Fibroblast of skin of abdomen (primary cell): Measurements from ENCODE around the gene TNFRSF11A.

Experiments used
- DNase-seq: peaks from one replicate; pipeline ENCODE4 v3.0.0-alpha.2; 2013

TNFRSF11A gene

DNA sequence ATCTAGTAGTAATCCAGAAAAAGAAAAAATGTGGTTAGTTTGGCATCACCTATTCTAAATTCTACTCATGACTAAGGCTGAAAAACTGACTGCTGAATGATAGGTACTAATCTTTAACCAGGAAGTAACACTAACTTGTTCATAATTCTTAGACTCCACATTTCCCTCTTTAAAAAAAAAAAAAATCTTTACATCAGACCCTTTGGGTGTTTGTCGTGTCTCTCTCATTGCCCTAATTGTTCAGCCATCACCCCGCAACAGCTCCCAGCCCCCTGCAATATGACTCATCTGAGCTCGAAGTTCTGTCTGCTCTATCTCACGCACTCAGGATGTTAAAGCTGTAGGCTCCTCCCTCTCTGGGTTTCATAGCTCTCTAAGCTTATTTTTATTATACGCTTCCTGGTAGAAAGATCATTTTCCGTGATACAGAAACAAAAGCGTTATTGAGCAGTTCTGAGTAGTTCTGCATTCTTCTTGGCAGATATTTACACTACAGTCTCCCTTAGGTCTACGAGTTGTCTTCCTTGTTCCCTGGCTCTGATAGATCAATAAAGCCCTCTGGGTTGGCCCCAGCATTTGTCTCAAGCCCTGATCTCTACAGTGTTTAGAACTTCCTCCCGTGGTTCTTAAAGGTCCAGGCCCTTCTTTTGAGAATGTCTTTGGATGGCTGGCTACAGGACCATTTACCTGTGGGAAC, 95.6 kb downstream of the TNFRSF11A start:
- peak; percentile 33 for DNase-seq

DNA sequence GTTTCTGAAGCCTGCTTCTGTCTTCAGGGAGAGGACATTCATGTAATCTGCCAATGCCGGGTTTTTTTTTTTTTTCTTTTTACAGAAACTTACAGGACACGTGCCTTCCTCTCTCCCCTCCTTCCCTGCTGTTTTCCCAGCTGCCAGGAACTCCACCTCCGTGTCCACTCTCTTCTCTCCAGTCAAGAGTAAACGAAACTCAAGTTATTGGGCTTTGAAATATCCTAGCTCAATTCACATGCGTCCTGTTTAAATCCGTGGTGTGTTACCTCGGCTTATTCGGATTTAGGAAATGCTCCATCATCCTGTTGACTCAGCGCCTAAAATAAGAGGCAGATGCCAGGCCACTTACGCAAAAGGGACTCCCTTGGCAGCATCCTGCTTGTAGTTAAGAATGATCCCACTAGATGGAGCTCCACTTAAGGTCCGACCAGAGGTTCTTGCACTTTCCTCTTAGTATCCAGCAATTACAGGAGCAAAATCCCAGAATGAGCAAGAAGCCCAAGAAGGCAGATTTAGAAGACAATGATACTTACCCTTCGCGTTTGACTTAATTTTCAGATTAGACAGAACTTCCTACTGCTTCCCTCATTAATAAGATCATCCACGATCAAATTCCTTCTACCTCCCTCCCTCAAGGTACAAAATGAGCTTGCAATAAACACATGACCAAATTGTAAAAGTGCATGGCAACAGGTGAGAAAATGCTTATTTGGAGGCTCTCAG, 100.5 kb downstream of the TNFRSF11A start:
- peak; percentile 94 for DNase-seq

DNA sequence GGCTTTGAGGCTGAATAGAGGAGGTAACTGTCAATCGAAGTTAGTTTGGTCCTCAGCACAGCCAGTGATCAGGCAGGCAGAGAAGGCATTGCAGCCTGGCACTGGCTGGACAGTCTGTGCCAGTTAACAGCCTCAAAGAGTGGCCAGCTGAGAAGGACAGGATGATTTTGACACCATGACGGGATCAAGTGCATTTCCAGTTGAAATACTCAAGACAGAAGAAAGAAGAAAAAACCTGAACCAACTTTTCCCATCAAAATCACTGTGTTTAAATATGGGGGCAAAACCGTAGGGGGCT, 101.0 kb downstream of the TNFRSF11A start:
- DNase-seq: no peak

DNA sequence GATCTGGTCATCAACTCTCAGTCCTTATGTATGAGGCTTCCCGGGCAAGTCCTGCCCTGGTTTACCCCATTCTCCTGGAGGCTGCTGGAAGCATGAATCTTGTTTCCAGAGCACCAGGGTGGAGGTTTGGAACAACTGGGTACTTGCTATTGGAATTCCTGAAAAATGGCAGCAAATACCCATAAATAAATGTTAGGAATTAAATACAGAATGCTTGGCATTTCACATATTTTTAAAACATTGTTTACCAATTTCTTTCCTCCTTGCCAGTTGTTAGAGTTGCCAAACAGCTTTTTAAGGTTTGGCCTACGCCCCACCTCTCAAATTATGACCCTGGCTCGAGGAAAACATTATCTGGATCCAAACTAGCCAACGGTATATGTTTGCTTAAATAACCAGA, 107.1 kb downstream of the TNFRSF11A start:
- DNase-seq: no peak

DNA sequence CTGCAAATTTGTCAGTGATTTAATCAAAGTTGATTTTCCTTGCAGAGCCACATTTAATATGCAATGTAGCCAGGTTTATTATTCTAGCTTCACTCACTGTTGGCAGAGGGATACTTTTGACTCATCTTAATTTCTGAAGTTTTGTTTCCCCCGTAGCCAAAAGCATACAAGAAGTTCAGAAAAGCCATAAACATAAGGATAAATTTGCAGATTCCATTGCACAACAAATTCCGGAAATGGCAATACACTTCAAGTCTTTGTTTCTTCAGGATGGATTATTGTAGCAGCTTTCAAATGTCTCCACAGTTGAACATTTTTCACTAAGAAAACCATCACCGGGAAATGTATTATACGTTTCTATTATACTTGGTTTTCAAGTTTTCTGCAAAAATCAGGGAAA, 109.7 kb downstream of the TNFRSF11A start:
- DNase-seq: no peak

DNA sequence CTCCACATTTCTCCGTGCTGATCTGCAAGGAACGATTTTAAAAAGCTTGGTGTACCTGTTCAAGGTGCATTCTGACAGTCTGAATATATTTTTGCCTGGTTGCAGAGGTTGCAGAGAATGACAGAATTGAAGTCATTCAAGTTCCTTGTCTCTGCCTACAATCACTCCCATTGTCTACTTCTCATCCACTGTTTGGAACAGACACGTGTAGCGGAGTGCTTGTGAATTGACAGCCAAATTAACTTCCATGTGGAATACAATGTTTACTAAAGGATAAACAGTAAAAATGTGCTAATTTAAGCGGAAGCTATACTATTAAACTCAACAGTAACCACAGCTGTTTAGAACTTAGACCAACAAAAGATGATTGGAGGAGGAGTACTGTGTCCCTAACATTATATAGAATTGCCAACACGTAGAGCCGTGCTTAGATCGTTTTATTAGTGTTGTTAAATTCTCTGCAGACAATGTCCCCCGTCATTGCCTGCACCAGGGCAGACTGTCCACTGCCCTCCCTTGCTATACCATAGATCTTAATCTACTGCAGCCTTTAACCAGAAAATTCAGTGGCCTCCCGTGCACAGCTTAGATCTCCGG, 110.4 kb downstream of the TNFRSF11A start:
- no peak for DNase-seq

DNA sequence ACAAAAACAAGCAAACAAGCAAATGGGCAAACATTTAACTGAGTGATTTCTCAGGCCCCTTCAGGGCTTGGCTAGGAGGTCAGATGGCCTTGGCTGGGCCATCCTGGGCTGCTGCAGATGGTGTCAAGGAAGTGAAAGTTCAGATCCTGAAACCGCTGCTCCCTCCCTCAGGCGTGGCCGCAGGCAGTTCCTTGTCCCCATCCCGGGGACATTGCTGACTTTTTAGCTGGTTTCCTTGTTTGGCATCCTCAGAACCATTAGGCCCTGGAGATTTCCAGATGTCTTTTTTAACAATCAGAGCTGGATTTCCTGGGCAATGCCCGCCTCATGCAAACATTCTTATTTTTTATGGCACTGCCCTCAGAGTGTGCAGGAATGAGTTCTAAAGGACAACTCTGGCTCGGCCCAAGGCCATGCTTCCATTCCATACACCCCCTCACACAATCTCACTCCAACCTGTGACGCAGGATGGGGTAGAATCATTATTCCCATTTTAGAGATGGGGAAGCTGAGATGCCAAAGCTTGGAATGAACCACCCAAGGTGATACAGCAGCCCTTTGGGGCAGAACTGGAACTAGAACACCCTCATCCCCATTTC, 111.6 kb downstream of the TNFRSF11A start:
- DNase-seq: no peak

DNA sequence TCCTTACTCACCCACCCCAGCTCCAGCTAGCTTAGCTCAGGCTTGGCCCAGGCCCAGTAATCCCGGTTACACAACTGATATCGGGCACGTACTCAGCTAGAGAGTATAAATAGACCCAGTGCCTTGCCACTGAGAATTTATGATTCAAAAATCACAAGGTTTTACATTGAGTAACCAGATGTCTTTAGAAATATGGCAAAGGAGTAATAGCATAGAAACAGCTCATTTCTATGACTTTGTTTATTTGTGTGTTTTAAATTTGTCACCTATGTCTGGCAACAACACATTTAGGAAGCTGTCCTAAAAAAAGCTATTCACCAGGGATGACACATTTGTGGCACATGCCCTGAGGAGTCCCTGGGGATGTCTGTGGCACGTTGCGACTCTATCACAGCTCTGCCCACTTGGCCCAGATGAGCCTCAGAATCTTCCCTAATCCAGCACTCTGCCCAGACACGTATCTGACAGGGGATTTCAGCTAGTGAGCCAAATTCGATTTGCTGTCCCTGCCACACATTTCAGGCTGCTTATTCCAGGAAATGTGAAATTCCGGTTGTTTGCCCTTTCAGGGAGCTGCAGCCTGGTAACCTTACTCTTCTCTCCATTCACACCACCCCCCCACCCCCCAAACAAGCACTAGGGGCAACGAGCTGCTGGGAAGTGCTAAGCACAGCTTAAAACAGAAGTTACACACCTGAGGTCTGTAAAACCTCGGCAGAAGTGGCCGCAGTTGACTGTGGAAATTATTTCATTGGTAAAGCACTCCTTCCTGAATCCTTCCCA, 112.3 kb downstream of the TNFRSF11A start:
- peak; percentile 63 for DNase-seq

DNA sequence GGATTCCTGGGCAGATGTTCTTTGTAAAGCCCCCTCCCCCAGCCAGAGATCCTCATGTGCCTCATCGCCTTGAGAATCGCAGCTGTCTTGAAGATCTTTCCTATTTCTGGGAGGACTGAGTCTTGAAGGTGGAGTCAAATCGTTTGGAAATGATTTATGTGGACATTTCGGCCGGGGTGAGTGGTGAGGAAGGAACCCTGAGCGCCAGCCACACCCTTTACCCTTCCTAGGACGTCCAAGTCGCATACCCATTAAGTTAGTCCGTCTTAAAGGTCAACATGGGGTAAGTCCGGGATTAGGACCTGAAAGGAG, 112.9 kb downstream of the TNFRSF11A start:
- DNase-seq: peak; percentile 5

DNA sequence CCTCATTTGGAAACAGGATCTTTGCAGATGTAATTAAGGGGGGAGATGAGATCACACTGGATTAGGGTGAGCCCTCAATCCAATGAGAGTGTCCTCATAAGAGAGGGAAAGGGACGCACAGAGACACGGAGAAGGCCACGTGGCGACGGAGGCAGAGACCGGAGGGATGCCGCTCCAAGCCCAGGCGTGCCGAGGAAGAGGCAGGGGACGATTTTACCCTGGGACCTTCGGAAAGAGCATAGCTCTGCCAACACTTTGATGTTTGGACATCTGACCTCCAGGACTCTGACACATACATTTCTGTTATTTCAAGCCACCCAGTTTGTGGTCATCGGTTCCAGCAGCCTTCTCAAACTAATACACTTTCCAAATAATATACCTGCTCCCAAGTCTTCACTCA, 113.3 kb downstream of the TNFRSF11A start:
- no peak for DNase-seq

DNA sequence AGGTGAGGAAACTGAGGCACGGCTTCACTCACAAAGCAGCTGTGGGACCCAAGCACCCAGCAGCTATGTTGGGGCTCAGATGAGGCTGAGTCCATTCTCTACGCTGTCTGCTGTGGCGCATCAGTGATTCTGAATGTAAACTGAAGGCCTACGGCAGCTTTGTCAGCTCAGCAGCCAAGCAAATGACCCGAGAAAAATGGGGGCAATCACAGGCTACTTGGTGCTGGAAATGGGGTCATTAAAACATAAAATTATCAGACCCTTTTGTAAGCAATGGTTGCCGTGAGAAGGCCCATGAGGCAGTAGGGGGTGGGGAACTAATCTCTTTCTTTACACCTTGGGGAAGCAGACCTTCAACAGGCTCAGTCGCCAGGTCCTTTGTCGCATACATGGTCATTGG, 113.8 kb downstream of the TNFRSF11A start:
- no peak for DNase-seq
